ENCODE measurements around the gene SLC35F5. TPM values are rescaled to one million over a fixed set of nuclear protein-coding genes. Genes with fewer than 3 reads are reported as not detected.

The SLC35F5 gene, protein sequence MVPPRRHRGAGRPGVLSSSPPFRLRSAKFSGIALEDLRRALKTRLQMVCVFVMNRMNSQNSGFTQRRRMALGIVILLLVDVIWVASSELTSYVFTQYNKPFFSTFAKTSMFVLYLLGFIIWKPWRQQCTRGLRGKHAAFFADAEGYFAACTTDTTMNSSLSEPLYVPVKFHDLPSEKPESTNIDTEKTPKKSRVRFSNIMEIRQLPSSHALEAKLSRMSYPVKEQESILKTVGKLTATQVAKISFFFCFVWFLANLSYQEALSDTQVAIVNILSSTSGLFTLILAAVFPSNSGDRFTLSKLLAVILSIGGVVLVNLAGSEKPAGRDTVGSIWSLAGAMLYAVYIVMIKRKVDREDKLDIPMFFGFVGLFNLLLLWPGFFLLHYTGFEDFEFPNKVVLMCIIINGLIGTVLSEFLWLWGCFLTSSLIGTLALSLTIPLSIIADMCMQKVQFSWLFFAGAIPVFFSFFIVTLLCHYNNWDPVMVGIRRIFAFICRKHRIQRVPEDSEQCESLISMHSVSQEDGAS
- 157 and 223 TPM in 2 replicates for total RNA-seq

DNA sequence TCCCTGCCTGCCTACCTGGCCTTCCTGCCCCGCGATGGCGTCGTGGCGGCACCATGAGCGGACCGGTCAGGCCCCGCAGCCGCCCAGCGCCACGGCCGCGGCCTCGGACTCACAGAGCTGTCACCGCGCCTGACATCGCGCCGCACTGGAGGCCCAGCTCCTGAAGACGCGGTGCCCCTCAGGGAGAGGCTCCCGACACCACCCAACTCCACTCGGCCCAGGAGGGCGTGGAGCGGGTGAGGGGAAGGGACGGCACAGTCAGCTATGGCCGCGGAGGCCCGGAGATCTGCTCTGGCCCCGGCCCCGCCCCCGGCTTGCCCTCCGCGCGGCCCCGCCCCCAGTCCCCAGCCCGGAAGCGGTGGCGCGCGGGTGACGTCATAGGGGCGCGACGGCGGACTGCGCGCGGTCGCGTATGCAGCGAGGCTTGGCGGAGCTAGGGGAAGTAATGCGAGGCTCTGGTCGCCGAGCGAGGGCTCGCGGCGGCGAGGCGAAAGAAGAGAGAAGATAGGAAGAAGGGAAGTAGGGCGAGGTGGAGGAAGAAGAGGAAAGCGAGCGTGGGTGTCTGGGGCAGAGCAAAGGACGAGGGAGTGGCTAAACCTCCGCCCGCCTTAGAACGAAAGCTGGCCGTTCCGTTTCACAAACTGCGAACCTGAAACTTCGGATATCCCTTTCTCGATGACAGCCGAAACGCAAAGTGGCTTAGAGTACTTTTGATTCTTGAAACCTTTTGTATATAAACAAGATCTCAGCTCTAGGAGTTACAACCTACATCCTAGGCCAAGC is at the start of gene SLC35F5:
Gene SLC35F5, minus strand, starts transcription at position 288 of the 783 bp plus-strand sequence. Its CDS starts 233 bp downstream, at position 55.

Other genes with a start within 250 kb of the SLC35F5 start
- 10.6 and 16.6 TPM in 2 replicates for gene RABL2A, start 129.4 kb downstream of the SLC35F5 start, total RNA-seq
- gene ACTR3, start 133.4 kb upstream of the SLC35F5 start, total RNA-seq, result 234 and 269 TPM in 2 replicates

Data from smooth muscle cell of the pulmonary artery (primary cell).